ENCODE measurements around the gene TBC1D22A. TPM values are rescaled to one million over a fixed set of nuclear protein-coding genes. Genes with fewer than 3 reads are reported as not detected.

TBC1D22A gene
- total RNA-seq, 6 experiments from 2014 or later, result 10.9 to 18.1 (median 14.0) TPM

DNA sequence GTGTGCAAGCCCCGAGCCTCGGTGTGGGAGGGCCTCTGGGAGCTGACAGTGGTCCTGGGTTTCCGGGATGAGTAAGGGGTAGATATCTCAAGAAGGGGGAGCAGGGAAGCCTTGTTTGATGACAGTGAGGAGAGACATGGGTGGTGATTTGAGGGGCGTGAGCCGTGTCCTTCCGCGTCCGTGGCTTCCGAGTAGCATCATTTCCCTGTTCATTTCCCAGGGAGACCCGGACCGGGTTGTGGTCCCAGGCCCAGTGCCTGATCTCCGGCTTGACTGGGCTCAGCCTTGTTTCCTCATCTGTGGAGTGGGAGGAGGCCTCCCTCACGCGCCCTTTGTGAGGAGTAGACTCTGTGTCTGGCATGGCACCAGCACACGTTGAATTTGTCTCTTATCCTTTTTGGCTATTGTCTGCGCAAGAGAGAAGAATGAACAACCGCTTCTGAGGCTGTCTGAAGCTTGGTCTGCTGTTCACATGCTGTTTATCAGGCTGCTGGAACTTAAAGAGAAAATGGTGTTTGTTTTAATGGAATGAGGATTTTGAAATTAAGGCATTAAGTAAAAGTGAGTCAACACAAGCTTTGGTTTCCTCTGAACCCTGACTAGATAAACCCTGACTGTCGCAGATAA lies 348.5 kb downstream of the TBC1D22A start:
- Histone ChIP-seq H3K36me3 (no peaks in the 10 kb centered on the region), H3K9me3 (no peaks in the 10 kb centered on the region), H3K27me3 (no peaks in the 10 kb centered on the region), H3K4me3 (no peak overlapping the region), H3K27ac (no peak overlapping the region), H3K4me1 (no peaks in the 10 kb centered on the region)
- ATAC-seq, result peak in 2 of 4 donors; percentile 17 to 48
- 91% methylated on average over 15 of the region's 18 CpGs for WGBS (ENCODE audit: insufficient coverage, low coverage, low lambda C conversion rate, missing lambda C conversion rate)
- intact Hi-C loops (cut with DNase I), result no loop called here
- no peak for DNase-seq
- TF ChIP-seq POLR2A (IDR thresholded peaks at IDR 0.05), result no peak
- TF ChIP-seq, protein P1, sequence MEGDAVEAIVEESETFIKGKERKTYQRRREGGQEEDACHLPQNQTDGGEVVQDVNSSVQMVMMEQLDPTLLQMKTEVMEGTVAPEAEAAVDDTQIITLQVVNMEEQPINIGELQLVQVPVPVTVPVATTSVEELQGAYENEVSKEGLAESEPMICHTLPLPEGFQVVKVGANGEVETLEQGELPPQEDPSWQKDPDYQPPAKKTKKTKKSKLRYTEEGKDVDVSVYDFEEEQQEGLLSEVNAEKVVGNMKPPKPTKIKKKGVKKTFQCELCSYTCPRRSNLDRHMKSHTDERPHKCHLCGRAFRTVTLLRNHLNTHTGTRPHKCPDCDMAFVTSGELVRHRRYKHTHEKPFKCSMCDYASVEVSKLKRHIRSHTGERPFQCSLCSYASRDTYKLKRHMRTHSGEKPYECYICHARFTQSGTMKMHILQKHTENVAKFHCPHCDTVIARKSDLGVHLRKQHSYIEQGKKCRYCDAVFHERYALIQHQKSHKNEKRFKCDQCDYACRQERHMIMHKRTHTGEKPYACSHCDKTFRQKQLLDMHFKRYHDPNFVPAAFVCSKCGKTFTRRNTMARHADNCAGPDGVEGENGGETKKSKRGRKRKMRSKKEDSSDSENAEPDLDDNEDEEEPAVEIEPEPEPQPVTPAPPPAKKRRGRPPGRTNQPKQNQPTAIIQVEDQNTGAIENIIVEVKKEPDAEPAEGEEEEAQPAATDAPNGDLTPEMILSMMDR (IDR thresholded peaks at IDR 0.05), result no peak

DNA sequence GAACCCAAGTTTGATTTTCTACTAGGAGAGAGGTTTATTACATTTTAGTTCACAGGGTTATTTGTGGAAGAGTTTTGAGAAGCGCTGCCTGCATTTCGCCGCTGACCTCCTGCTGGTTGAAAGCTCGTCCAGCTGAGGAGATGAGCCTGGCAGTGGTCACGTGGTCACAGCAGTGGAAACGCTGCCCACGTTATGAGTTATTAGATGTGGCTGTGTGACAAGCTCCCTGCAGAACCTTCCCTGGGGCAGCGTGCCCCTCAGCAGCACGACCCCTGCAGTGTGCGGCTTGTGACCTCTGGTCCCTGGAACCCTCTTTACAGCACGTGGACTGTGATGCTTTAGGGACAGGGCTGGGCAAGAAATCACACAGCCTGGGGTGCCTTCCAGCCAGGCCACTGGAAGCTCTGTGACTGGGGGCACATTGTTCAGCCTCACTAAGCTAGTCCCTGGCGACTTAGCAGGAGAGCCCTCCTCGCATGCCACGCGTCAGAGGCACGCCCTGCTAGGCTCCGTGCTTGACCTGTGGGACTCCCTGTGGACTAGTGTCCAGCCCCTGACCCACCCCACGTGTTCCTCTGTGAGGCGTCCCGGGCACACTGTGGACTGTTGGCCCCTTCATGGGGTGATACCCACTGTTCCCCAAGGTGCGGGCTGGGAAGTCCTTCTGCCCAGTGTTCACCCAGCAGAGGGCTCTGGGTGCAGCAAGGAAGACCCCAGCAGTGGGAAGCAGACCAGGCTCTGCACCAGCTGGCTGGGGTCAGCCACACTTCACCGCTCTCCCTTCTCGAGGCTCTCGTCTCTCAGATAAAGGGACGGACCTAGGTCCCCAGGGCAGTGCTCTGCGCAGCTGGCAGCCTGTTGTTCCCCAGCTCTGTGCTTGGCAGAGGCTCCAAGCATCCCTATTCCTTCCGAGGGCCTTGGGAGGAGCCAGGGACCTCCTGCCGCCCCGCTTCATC lies 349.5 kb downstream of the TBC1D22A start:
- ATAC-seq, result no peak
- H3K4me1 ChIP-seq, result peaks cover 0 to 7% (median 0%) of the 10 kb centered on the region in 4 donors
- TF ChIP-seq, protein P1 (IDR thresholded peaks at IDR 0.05), result no peak
- no peak for TF ChIP-seq POLR2A (IDR thresholded peaks at IDR 0.05)
- WGBS (ENCODE audit: insufficient coverage, low coverage, low lambda C conversion rate, missing lambda C conversion rate), result 64% methylated on average over 4 of the region's 29 CpGs
- intact Hi-C loops (cut with DNase I), result no loop called here
- no peak for DNase-seq
- H3K27me3 ChIP-seq, result no peaks in the 10 kb centered on the region
- no peaks in the 10 kb centered on the region for H3K36me3 ChIP-seq
- no peak overlapping the region for H3K4me3 ChIP-seq
- no peaks in the 10 kb centered on the region for H3K9me3 ChIP-seq
- no peak overlapping the region for H3K27ac ChIP-seq

DNA sequence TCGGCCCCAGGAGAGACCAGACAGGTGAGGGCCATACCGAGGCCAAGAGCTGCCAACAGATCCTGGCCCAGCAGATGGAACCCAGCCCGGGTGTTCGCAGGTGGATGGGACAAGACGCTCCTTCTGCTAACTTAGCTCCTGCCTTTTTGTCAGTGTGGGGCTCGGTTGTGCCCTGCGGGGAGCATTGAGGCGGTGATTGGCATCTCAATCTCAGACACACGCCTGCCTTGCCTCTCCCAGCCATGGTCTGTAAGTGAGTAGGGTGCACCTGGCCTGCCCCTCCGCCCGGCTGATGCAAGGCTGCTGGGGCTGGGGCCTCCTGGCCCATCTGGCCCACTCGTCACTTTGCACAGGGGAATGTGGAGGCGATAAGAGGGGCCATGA lies 350.1 kb downstream of the TBC1D22A start:
- no peak overlapping the region for H3K4me3 ChIP-seq
- ATAC-seq, result no peak
- H3K9me3 ChIP-seq, result no peaks in the 10 kb centered on the region
- H3K4me1 ChIP-seq, result peaks cover 0 to 7% (median 0%) of the 10 kb centered on the region in 4 donors
- no peak for TF ChIP-seq POLR2A (IDR thresholded peaks at IDR 0.05)
- TF ChIP-seq, protein P1 (IDR thresholded peaks at IDR 0.05), result no peak
- intact Hi-C loops (cut with DNase I), result no loop called here
- H3K27me3 ChIP-seq, result no peaks in the 10 kb centered on the region
- no peaks in the 10 kb centered on the region for H3K36me3 ChIP-seq
- WGBS (ENCODE audit: insufficient coverage, low coverage, low lambda C conversion rate, missing lambda C conversion rate), result no CpG with 5 or more reads among the region's 13 CpGs
- H3K27ac ChIP-seq, result no peak overlapping the region
- DNase-seq, result no peak

DNA sequence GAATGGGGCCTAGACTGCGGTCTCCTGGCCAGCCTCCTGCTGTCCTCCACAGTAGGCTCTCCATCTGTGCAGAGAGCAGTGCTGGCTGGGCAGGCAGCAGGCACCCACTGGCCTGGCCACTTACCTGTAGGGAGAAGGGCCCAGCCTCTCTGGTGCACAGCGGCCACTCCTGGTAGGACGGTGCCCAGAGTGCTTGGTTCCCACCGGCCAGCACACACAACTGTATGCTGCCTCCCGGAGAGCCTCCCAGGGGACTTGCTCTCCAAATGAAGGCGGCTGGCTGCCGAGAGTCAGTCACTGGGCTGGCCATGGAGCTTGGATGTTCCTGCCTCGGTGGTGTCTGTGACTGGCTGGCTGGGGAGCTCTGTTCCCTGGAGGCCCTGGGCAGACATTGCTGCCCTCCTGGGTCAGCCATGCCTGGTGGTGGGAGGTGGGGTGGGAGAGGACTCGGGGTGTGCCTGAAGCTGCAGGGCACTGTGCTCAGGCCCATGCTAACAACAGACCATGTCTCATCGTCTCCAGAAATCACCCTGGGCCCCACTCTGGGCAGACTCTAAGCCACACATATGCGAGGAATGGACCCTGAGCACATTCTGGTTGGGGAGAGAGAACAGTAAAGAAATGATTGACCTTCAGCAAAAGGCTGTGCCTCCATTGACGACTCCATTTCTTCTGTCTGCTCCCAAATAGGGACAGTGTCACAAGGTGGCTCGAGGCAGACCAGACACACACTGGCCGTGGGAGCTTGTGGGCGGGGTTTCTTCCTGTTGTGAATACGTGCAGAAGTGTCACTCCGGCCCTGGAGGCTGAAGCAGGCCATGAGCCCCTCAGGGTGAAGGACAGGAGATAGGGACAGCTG lies 350.8 kb downstream of the TBC1D22A start:
- DNase-seq (no peak), ATAC-seq (no peak)
- H3K4me1 ChIP-seq, result peaks cover 0 to 7% (median 0%) of the 10 kb centered on the region in 4 donors
- TF ChIP-seq, protein P1 (IDR thresholded peaks at IDR 0.05), result no peak
- no peak for TF ChIP-seq POLR2A (IDR thresholded peaks at IDR 0.05)
- intact Hi-C loops (cut with DNase I), result no loop called here
- no peaks in the 10 kb centered on the region for H3K9me3 ChIP-seq
- no peak overlapping the region for H3K27ac ChIP-seq
- no peaks in the 10 kb centered on the region for H3K36me3 ChIP-seq
- no peak overlapping the region for H3K4me3 ChIP-seq
- 94% methylated on average over 7 of the region's 17 CpGs for WGBS (ENCODE audit: insufficient coverage, low coverage, low lambda C conversion rate, missing lambda C conversion rate)
- H3K27me3 ChIP-seq, result no peaks in the 10 kb centered on the region

All from right lobe of liver (tissue), 6 donors.